ENCODE data around the gene PREPL.

GRCh38 chr2:44271296-44271695 is 90.0 kb downstream of the PREPL start:
- TF ChIP-seq POLR2A (IDR thresholded peaks at IDR 0.05; ENCODE audit: low read length) (no peak), GATA1 (IDR thresholded peaks at IDR 0.05; ENCODE audit: low read depth, low read length) (no peak)

Measured in erythroblast (primary cell).